HG02642 (cell line): ENCODE results near the gene CDK14.
A peak's percentile ranks its signal among the peaks of the same experiment; 100 is the strongest.

ENCODE experiments used
- ATAC-seq: cut with Tn5 transposase; IDR thresholded peaks from one replicate; pipeline ENCODE4 v1.9.1; 2021; ENCODE audit warnings: mild to moderate bottlenecking; ENCODE audit not compliant: unreplicated experiment, poor library complexity

CDK14 gene

DNA sequence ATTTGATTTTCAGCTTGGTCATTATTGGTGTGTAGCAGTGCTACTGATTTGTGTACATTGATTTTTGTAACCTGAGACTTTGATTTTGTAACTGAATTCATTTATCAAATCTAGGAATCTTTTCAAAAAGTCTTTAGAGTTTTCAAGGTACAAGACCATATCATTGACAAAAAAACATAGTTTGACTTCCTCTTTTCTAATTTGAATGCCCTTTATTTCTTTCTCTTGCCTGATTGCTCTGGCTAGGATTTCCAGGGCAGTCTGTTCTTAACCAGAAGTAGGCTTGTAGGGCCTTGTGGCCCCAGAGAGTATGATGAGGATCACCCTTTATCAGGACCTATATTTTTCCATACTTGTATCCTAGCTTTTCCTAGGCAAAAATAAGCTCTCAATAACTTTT lies 433.6 kb downstream of the CDK14 start:
- no peak for ATAC-seq

DNA sequence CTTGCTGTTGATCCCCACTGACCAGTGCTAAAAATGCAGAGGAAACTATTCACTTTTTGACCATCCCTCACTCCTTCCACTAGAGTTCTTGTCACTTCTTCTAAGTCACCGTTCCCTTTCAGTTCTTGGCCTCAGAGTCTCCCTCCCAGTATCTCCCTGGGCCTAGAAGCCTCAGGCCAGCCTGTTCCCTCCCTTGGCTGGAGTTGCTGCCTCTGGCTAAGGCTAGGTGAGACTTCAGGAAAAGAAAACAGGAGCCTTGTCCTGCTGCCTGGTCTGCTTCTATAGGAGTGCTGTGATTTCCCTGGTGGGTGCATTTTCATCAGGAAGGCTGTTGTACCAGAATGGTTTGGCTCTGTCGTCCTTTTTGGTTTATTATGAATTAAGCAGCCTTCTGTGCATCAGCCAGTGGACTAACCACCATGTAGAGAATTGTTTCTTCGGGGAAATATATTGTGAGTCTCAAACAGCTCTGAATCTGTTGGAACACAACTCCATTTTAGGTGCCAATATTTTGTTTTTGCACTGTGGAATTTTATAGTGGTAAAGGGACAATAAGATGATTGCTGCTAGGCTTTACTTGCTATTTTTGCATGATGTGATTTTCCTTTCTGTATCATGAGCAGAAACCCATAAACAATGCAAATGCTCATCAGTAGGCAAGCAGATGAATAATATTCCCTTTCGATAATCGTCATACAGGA lies 434.7 kb downstream of the CDK14 start:
- ATAC-seq, result no peak

- no peak for ATAC-seq
Measured at GRCh38 chr7:91031757-91032156, 435.6 kb downstream of the CDK14 start.

DNA sequence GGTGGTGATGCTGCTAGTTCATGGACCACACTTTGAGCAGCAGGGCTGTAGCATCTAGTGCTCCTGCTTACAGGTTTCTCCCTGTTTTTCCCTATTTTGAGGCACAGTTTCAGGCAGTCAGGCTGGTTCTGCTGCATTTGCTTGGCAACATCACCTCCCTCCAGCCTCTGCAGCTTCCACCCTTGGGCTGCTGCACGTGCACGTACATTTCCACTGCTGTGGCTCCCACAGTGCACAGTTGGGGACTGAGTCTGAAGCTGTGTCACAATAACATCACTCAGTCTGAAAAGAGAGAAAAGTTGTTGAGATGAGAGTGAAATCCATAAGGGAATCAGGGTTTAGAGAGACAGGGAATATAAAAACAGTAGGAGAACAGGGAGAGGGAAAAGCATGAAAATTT lies 437.5 kb downstream of the CDK14 start:
- no peak for ATAC-seq

DNA sequence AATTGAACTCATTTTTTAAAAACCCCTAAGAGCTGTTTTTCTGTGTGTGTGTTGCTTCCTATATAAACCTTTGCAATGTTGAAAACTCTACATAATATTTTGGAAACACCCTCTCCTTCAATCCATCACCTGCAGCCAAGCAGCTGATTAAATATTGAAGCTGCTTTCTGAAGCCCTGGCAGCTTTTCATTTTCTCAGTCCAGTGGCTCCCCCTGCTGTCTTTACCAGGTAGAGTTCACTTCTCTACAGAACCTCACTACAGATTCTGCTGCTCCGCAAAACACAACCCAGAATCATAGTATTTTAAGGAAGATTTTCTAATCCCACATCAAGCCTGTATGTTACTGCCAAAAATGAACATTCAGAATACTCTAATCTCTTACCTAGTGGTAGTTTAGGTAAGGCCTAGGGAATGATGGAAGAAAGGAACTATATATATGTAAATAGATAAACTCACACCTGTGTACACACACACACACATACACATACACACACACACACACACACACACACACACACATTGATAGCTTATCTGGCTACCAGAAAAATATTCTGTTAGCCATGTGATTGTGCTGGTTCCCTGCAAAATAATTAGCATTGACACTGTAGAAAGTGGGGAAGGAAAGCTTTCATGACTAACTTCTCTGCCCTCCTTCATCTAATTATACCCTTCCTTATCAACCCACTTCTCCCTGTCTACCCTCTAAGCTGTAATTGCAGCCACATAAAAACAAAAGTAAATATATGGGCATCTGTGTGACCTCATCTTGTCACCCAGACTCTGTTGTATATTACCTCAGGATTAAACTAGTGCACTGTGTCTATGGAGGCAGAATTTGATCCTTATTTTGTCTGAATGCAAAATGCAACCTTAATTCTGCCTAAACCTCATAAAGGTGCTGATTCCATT lies 438.6 kb downstream of the CDK14 start:
- ATAC-seq, result peak; percentile 64

GRCh38 chr7:91039033-91039432 lies 442.9 kb downstream of the CDK14 start:
- peak; percentile 64 for ATAC-seq

DNA sequence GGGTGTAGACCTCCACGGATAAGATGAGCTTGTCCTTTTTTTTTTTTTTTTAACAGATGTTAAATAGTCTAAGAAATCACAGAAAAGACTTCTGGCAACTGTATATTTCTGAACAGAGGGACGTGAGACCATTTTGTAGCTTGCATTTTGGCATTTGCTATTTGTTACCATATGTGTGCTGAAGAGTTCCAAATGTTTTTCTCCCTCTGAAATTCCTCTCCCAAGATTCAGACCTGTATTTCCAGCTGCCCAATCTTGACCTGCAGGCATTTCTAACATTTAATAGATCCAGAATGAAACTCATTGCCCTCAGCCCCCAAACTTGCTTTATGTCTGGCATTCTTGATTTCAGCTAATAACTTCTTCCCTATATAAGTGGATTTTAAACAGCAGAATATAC lies 445.0 kb downstream of the CDK14 start:
- no peak for ATAC-seq

- ATAC-seq, result no peak
Measured at GRCh38 chr7:91041901-91042484, 445.9 kb downstream of the CDK14 start.

DNA sequence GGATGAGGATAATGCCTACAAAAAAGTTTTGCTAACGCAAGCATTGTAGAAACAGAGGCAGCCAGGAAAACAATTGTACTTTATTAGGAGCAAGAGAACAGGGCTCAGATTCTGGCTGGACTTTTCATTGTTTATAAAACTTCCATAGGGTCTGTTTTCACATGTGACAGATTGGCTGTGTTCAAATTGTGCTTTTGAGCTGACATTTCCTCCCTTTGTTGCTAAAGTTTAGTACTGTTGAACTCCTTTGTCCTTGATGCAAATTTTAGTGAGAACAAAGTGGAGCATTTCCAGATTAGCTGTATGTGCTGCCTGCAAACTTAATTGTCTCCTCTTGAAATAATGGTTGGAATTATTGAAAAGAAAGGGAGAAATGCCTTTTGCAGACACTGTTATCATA lies 447.1 kb downstream of the CDK14 start:
- ATAC-seq, result no peak

GRCh38 chr7:91043924-91044645 lies 448.0 kb downstream of the CDK14 start:
- ATAC-seq, result no peak

DNA sequence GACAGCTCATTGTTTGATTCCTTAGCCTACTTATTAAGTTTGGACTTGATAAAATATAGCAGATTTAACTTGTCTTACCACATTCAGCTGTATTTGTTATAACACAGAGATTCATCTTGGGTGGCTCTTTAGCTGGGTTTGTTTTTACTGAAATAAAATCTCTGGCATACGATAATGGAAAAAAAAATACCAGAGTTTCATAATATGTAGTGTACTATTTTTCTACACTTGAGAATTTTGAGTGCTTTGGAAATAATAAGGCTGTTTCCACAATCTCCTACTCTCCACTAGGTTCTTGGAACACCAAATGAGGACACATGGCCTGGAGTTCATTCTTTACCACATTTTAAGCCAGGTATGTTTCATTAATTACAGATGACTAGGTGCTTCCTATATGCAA lies 449.5 kb downstream of the CDK14 start:
- ATAC-seq, result no peak

- no peak for ATAC-seq
Measured at GRCh38 chr7:91046322-91047089, 450.4 kb downstream of the CDK14 start.

GRCh38 chr7:91047636-91048035 lies 451.5 kb downstream of the CDK14 start:
- ATAC-seq, result no peak

GRCh38 chr7:91050677-91051076 lies 454.6 kb downstream of the CDK14 start:
- peak; percentile 89 for ATAC-seq

GRCh38 chr7:91051966-91052365 lies 455.8 kb downstream of the CDK14 start:
- no peak for ATAC-seq

- no peak for ATAC-seq
Measured at GRCh38 chr7:91054374-91054773, 458.3 kb downstream of the CDK14 start.

DNA sequence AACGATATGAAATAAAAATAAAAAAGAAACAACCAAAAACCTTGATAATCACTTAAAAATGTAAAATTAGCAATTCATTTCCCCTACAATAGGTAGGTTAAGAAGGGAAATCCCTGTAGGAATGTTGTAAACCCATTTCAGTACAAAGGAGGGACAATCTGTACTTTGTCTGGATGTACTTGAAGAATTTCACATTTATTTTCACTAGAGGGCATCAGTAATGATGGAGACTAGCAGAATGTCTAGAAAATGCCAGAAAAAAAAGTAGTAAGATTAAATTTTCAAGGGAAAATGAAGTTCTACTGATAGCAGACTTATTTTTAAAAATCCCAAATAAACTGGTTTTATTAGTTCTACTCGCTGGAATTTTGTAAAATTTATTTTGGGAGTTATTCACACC lies 459.1 kb downstream of the CDK14 start:
- no peak for ATAC-seq

DNA sequence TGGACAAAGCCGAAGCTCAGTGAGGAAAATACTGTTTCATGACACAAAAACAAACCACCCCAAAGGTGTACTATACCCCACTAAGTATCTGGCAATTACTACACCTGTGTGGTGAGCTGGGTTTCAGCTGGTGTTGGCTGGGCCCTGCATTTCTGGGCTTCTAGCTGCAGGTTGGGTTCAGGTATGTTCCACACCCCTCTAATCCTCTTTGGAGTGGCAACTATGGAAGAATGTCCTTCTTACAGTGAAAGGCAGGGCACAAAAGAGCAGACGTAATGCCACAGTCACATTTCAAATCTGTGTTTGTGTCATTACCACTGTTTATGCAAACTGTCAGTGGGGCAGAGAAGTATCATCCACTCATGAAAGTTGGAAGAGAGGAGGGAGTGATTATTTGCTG lies 466.6 kb downstream of the CDK14 start:
- no peak for ATAC-seq

GRCh38 chr7:91064052-91064451 lies 467.9 kb downstream of the CDK14 start:
- no peak for ATAC-seq

DNA sequence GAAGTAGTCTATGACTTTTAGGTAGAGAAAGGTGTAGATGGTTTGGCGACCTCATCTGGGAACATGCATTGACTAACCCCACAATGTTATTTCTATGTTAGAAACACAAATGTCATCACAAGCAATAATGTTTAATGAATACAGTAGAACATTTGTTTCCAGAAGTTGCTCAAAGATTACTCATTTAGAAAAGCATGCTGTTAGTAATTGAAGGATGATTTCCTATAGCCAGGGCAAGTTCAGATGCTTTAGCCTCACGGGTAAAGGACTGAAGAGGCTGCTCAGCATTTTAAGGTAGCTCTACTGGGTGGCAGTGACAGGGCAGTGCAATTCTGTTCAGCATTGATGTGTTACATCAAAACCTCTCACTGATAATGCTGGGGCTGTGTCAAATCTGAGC lies 468.8 kb downstream of the CDK14 start:
- ATAC-seq, result no peak
